Activated CD4-positive, alpha-beta T cell treated with anti-CD3 and anti-CD28 coated beads, Interleukin-2, amount 10 ng/mL, durations not matched to agents 24 days and 14 days (primary cell): Measurements from ENCODE around the gene PRKCE. TPM values are rescaled to one million over a fixed set of nuclear protein-coding genes. Genes with fewer than 3 reads are reported as not detected.

Experiments used
- DNase-seq: peaks from one replicate; pipeline ENCODE4 v3.0.0; 2022
- H3K27ac Mint-ChIP-seq: one replicate; pipeline ENCODE4 v1.8.0; 2022; ENCODE audit warnings: mild to moderate bottlenecking, mixed read lengths
- H3K27me3 Mint-ChIP-seq: one replicate; pipeline ENCODE4 v1.8.0; 2022; ENCODE audit warnings: mixed read lengths
- H3K36me3 Mint-ChIP-seq: one replicate; pipeline ENCODE4 v1.8.0; 2022; ENCODE audit warnings: low read depth, mild to moderate bottlenecking, mixed read lengths
- H3K4me1 Mint-ChIP-seq: one replicate; pipeline ENCODE4 v1.8.0; 2021; ENCODE audit warnings: mixed read lengths
- H3K4me3 Mint-ChIP-seq: one replicate; pipeline ENCODE4 v1.8.0; 2022; ENCODE audit warnings: mild to moderate bottlenecking, moderate library complexity, mixed read lengths
- H3K9me3 Mint-ChIP-seq: one replicate; pipeline ENCODE4 v1.8.0; 2021; ENCODE audit warnings: mixed read lengths
- intact Hi-C: fragments of 100-400 bp; cut with micrococcal nuclease; formaldehyde crosslinking; loops from one replicate; pipeline ENCODE4 v1.15.1; 2023
- total RNA-seq: library from RNA; stranded (reverse); gene quantifications from 2 replicates; pipeline ENCODE4 v1.2.3, GENCODE V29; 2022

The PRKCE gene
- total RNA-seq, 1 donor from 2014 or later: 13.5 TPM

- no peak overlapping the region for H3K27ac Mint-ChIP-seq
- no peaks in the 10 kb centered on the region for H3K9me3 Mint-ChIP-seq
- intact Hi-C loops: no loop called here
Observed at GRCh38 chr2:45661828-45662227, 10.4 kb downstream of the PRKCE start.

GRCh38 chr2:45664635-45665261, 13.3 kb downstream of the PRKCE start:
- Mint-ChIP-seq H3K27ac (no peak overlapping the region), H3K4me3 (no peak overlapping the region), H3K9me3 (no peaks in the 10 kb centered on the region), H3K36me3 (peaks cover 5% of the 10 kb centered on the region), H3K27me3 (no peaks in the 10 kb centered on the region), H3K4me1 (peaks cover 7% of the 10 kb centered on the region)
- DNase-seq: no peak
- intact Hi-C loops: no loop called here

More at GRCh38 chr2:45661828-45662227, 10.4 kb downstream of the PRKCE start:
- Mint-ChIP-seq H3K4me3 (no peak overlapping the region), H3K27me3 (no peaks in the 10 kb centered on the region), H3K36me3 (peaks cover 7% of the 10 kb centered on the region), H3K4me1 (peaks cover 4% of the 10 kb centered on the region)
- no peak for DNase-seq

- no peak overlapping the region for H3K4me3 Mint-ChIP-seq
- H3K36me3 Mint-ChIP-seq: no peaks in the 10 kb centered on the region
- H3K9me3 Mint-ChIP-seq: peaks cover 4% of the 10 kb centered on the region
- intact Hi-C loops: no loop called here
- H3K4me1 Mint-ChIP-seq: peaks cover 3% of the 10 kb centered on the region
- no peak overlapping the region for H3K27ac Mint-ChIP-seq
- DNase-seq: no peak
- no peaks in the 10 kb centered on the region for H3K27me3 Mint-ChIP-seq
Observed at GRCh38 chr2:45668509-45668908, 17.0 kb downstream of the PRKCE start.

GRCh38 chr2:45669032-45669486, 17.6 kb downstream of the PRKCE start:
- intact Hi-C loops: no loop called here
- H3K4me1 Mint-ChIP-seq: peaks cover 3% of the 10 kb centered on the region
- no peaks in the 10 kb centered on the region for H3K36me3 Mint-ChIP-seq
- no peak for DNase-seq
- no peaks in the 10 kb centered on the region for H3K27me3 Mint-ChIP-seq
- no peak overlapping the region for H3K4me3 Mint-ChIP-seq
- H3K9me3 Mint-ChIP-seq: peaks cover 4% of the 10 kb centered on the region
- no peak overlapping the region for H3K27ac Mint-ChIP-seq

- intact Hi-C loops: no loop called here
- Mint-ChIP-seq H3K27ac (no peak overlapping the region), H3K4me1 (peaks cover 3% of the 10 kb centered on the region), H3K9me3 (peaks cover 4% of the 10 kb centered on the region), H3K36me3 (no peaks in the 10 kb centered on the region), H3K27me3 (no peaks in the 10 kb centered on the region), H3K4me3 (no peak overlapping the region)
- no peak for DNase-seq
Observed at GRCh38 chr2:45670646-45671045, 19.2 kb downstream of the PRKCE start.

GRCh38 chr2:45672138-45672537, 20.7 kb downstream of the PRKCE start:
- intact Hi-C loops: no loop called here
- Mint-ChIP-seq H3K36me3 (no peaks in the 10 kb centered on the region), H3K4me3 (no peak overlapping the region), H3K9me3 (peaks cover 4% of the 10 kb centered on the region), H3K27ac (no peak overlapping the region), H3K4me1 (peaks cover 3% of the 10 kb centered on the region), H3K27me3 (no peaks in the 10 kb centered on the region)
- no peak for DNase-seq

GRCh38 chr2:45674035-45674816, 22.8 kb downstream of the PRKCE start:
- no peak overlapping the region for H3K27ac Mint-ChIP-seq
- H3K27me3 Mint-ChIP-seq: no peaks in the 10 kb centered on the region
- no peaks in the 10 kb centered on the region for H3K36me3 Mint-ChIP-seq
- H3K4me3 Mint-ChIP-seq: no peak overlapping the region
- H3K4me1 Mint-ChIP-seq: no peaks in the 10 kb centered on the region
- intact Hi-C loops: no loop called here
- DNase-seq: no peak
- peaks cover 4% of the 10 kb centered on the region for H3K9me3 Mint-ChIP-seq

- no peak for DNase-seq
- Mint-ChIP-seq H3K4me1 (no peaks in the 10 kb centered on the region), H3K27me3 (no peaks in the 10 kb centered on the region), H3K27ac (no peak overlapping the region), H3K9me3 (peaks cover 4% of the 10 kb centered on the region), H3K36me3 (no peaks in the 10 kb centered on the region), H3K4me3 (no peak overlapping the region)
- intact Hi-C loops: no loop called here
Observed at GRCh38 chr2:45675263-45675812, 23.9 kb downstream of the PRKCE start.

GRCh38 chr2:45676088-45676487, 24.6 kb downstream of the PRKCE start:
- Mint-ChIP-seq H3K36me3 (no peaks in the 10 kb centered on the region), H3K27ac (no peak overlapping the region), H3K4me1 (no peaks in the 10 kb centered on the region), H3K4me3 (no peak overlapping the region), H3K9me3 (peaks cover 4% of the 10 kb centered on the region), H3K27me3 (no peaks in the 10 kb centered on the region)
- intact Hi-C loops: no loop called here
- no peak for DNase-seq

GRCh38 chr2:45678791-45679348, 27.4 kb downstream of the PRKCE start:
- Mint-ChIP-seq H3K27me3 (no peaks in the 10 kb centered on the region), H3K36me3 (no peaks in the 10 kb centered on the region), H3K9me3 (no peaks in the 10 kb centered on the region), H3K4me3 (no peak overlapping the region), H3K27ac (no peak overlapping the region), H3K4me1 (no peaks in the 10 kb centered on the region)
- no peak for DNase-seq
- intact Hi-C loops: no loop called here

- no peaks in the 10 kb centered on the region for H3K27me3 Mint-ChIP-seq
- no peaks in the 10 kb centered on the region for H3K4me1 Mint-ChIP-seq
- H3K9me3 Mint-ChIP-seq: no peaks in the 10 kb centered on the region
- H3K4me3 Mint-ChIP-seq: no peak overlapping the region
- no peak overlapping the region for H3K27ac Mint-ChIP-seq
- DNase-seq: no peak
- intact Hi-C loops: no loop called here
- no peaks in the 10 kb centered on the region for H3K36me3 Mint-ChIP-seq
Observed at GRCh38 chr2:45680351-45680967, 29.0 kb downstream of the PRKCE start.

- Mint-ChIP-seq H3K27ac (no peak overlapping the region), H3K36me3 (no peaks in the 10 kb centered on the region), H3K27me3 (no peaks in the 10 kb centered on the region), H3K4me3 (no peak overlapping the region), H3K4me1 (no peaks in the 10 kb centered on the region), H3K9me3 (no peaks in the 10 kb centered on the region)
- no peak for DNase-seq
- intact Hi-C loops: no loop called here
Observed at GRCh38 chr2:45681675-45682074, 30.2 kb downstream of the PRKCE start.

GRCh38 chr2:45683292-45683691, 31.8 kb downstream of the PRKCE start:
- no peaks in the 10 kb centered on the region for H3K36me3 Mint-ChIP-seq
- no peaks in the 10 kb centered on the region for H3K27me3 Mint-ChIP-seq
- no peak overlapping the region for H3K4me3 Mint-ChIP-seq
- no peak overlapping the region for H3K27ac Mint-ChIP-seq
- no peaks in the 10 kb centered on the region for H3K4me1 Mint-ChIP-seq
- intact Hi-C loops: no loop called here
- H3K9me3 Mint-ChIP-seq: no peaks in the 10 kb centered on the region
- no peak for DNase-seq

- intact Hi-C loops: no loop called here
- Mint-ChIP-seq H3K9me3 (no peaks in the 10 kb centered on the region), H3K4me1 (no peaks in the 10 kb centered on the region), H3K27me3 (no peaks in the 10 kb centered on the region), H3K27ac (no peak overlapping the region), H3K36me3 (no peaks in the 10 kb centered on the region), H3K4me3 (no peak overlapping the region)
- no peak for DNase-seq
Observed at GRCh38 chr2:45684756-45685155, 33.3 kb downstream of the PRKCE start.
